ENCODE results near the gene SPECC1L. TPM values are rescaled to one million over a fixed set of nuclear protein-coding genes. Genes with fewer than 3 reads are reported as not detected.

The SPECC1L gene
- total RNA-seq, 1 experiment from 2014 or later: 52.2 TPM

GRCh38 chr22:24422102-24422665 is 151.6 kb downstream of the SPECC1L start:
- H3K4me3 Mint-ChIP-seq (ENCODE audit: low read depth, unreplicated experiment): no peak overlapping the region
- peaks cover 31% of the 10 kb centered on the region for H3K36me3 Mint-ChIP-seq (ENCODE audit: insufficient read depth, unreplicated experiment)

GRCh38 chr22:24423519-24424000 is 152.9 kb downstream of the SPECC1L start:
- peak; percentile 96 for TF ChIP-seq CTCF (IDR thresholded peaks at IDR 0.05; ENCODE audit: unreplicated experiment)
- Mint-ChIP-seq H3K27me3 (ENCODE audit: unreplicated experiment) (peaks cover 53% of the 10 kb centered on the region), H3K27ac (ENCODE audit: unreplicated experiment) (no peak overlapping the region), H3K9me3 (ENCODE audit: low read depth, unreplicated experiment) (no peaks in the 10 kb centered on the region), H3K4me3 (ENCODE audit: low read depth, unreplicated experiment) (peak overlapping the region; percentile 41), H3K36me3 (ENCODE audit: insufficient read depth, unreplicated experiment) (peaks cover 31% of the 10 kb centered on the region), H3K4me1 (ENCODE audit: low read depth, unreplicated experiment) (no peaks in the 10 kb centered on the region)
- CTCF ChIA-PET: interaction anchor here (0.7 to 2.0 kb wide), 3 partner anchors 12 to 98 kb away, joined by 3 to 6 read pairs (median 3); no protein-coding TSS in a partner anchor
- BruUV-seq (replicated peaks): no TSS peak
- peak; percentile 78 for DNase-seq
- intact Hi-C loops (cut with micrococcal nuclease; ENCODE audit: unreplicated experiment): no loop called here

More at GRCh38 chr22:24422102-24422665, 151.6 kb downstream of the SPECC1L start:
- intact Hi-C loops (cut with micrococcal nuclease; ENCODE audit: unreplicated experiment): no loop called here
- CTCF ChIA-PET: interaction anchor here (1.2 to 2.2 kb wide), 4 partner anchors 19 to 100 kb away, joined by 3 to 13 read pairs (median 8); no protein-coding TSS in a partner anchor
- Mint-ChIP-seq H3K27me3 (ENCODE audit: unreplicated experiment) (peaks cover 41% of the 10 kb centered on the region), H3K9me3 (ENCODE audit: low read depth, unreplicated experiment) (no peaks in the 10 kb centered on the region), H3K4me1 (ENCODE audit: low read depth, unreplicated experiment) (no peaks in the 10 kb centered on the region), H3K27ac (ENCODE audit: unreplicated experiment) (peak overlapping the region; percentile 30)
- DNase-seq: no peak
- BruUV-seq (replicated peaks): no TSS peak
- TF ChIP-seq CTCF (IDR thresholded peaks at IDR 0.05; ENCODE audit: unreplicated experiment): no peak

- intact Hi-C loops (cut with micrococcal nuclease; ENCODE audit: unreplicated experiment): no loop called here
- peaks cover 59% of the 10 kb centered on the region for H3K27me3 Mint-ChIP-seq (ENCODE audit: unreplicated experiment)
- no peak for TF ChIP-seq CTCF (IDR thresholded peaks at IDR 0.05; ENCODE audit: unreplicated experiment)
- peak overlapping the region; percentile 41 for H3K4me3 Mint-ChIP-seq (ENCODE audit: low read depth, unreplicated experiment)
- no peaks in the 10 kb centered on the region for H3K9me3 Mint-ChIP-seq (ENCODE audit: low read depth, unreplicated experiment)
- BruUV-seq (replicated peaks): no TSS peak
- DNase-seq: no peak
- CTCF ChIA-PET: interaction anchor here (0.6 to 2.0 kb wide), 3 partner anchors 11 to 97 kb away, joined by 3 to 6 read pairs (median 5); no protein-coding TSS in a partner anchor
- no peaks in the 10 kb centered on the region for H3K4me1 Mint-ChIP-seq (ENCODE audit: low read depth, unreplicated experiment)
- peaks cover 28% of the 10 kb centered on the region for H3K36me3 Mint-ChIP-seq (ENCODE audit: insufficient read depth, unreplicated experiment)
- H3K27ac Mint-ChIP-seq (ENCODE audit: unreplicated experiment): no peak overlapping the region
Observed at GRCh38 chr22:24424001-24424900, 153.6 kb downstream of the SPECC1L start.

- H3K27me3 Mint-ChIP-seq (ENCODE audit: unreplicated experiment): peaks cover 59% of the 10 kb centered on the region
- H3K36me3 Mint-ChIP-seq (ENCODE audit: insufficient read depth, unreplicated experiment): peaks cover 20% of the 10 kb centered on the region
- no TSS peak for BruUV-seq (replicated peaks)
- no peaks in the 10 kb centered on the region for H3K4me1 Mint-ChIP-seq (ENCODE audit: low read depth, unreplicated experiment)
- intact Hi-C loops (cut with micrococcal nuclease; ENCODE audit: unreplicated experiment): no loop called here
- no peak for DNase-seq
- no peak overlapping the region for H3K27ac Mint-ChIP-seq (ENCODE audit: unreplicated experiment)
- CTCF ChIA-PET: interaction anchor here (0.6 kb wide), 2 partner anchors 56 to 94 kb away, joined by 4 to 5 read pairs; no protein-coding TSS in a partner anchor
- peak overlapping the region; percentile 41 for H3K4me3 Mint-ChIP-seq (ENCODE audit: low read depth, unreplicated experiment)
- no peaks in the 10 kb centered on the region for H3K9me3 Mint-ChIP-seq (ENCODE audit: low read depth, unreplicated experiment)
- no peak for TF ChIP-seq CTCF (IDR thresholded peaks at IDR 0.05; ENCODE audit: unreplicated experiment)
Observed at GRCh38 chr22:24424901-24425775, 154.5 kb downstream of the SPECC1L start.

Measured in Calu3 (cell line).